Measurements from ENCODE around the gene KDM4F.

GRCh38 chr11:95011376-95011775 lies 37.8 kb upstream of the KDM4F start:
- TF ChIP-seq EZH2 (IDR thresholded peaks at IDR 0.05; ENCODE audit: borderline replicate concordance, insufficient read depth, low read length, poor library complexity, severe bottlenecking), result no peak
- no peak for TF ChIP-seq CTCF (IDR thresholded peaks at IDR 0.05; ENCODE audit: poor library complexity, severe bottlenecking)
- TF ChIP-seq POLR2AphosphoS5 (IDR thresholded peaks at IDR 0.05), result no peak

Data from neural cell (in vitro differentiated cells).